SKM-1 (cell line): ENCODE data around the gene CCL21.
"Not testable (repeated sequence)": the region's sequence is repeated elsewhere in the genome, so short reads cannot be mapped to it uniquely, and the experiment has no call there.

Experiments used
- DNase-seq: peaks from one replicate; lab custom pipeline; 2025; ENCODE audit not compliant: unreplicated experiment; lab: John Stamatoyannopoulos, UW

The CCL21 gene

GRCh38 chr9:34710023-34710422 lies at the start of gene CCL21:
Gene CCL21 (minus strand): TSS chr9:34710136. CDS start chr9:34710066, 70 bp downstream.
- DNase-seq, result no peak

GRCh38 chr9:34759432-34760134 lies 49.6 kb upstream of the CCL21 start:
- DNase-seq, result no peak

GRCh38 chr9:34750320-34750719 lies 40.4 kb upstream of the CCL21 start:
- DNase-seq, result not testable (repeated sequence)

GRCh38 chr9:34746526-34746925 lies 36.6 kb upstream of the CCL21 start:
- DNase-seq, result no peak

GRCh38 chr9:34744295-34745221 lies 34.6 kb upstream of the CCL21 start:
- no peak for DNase-seq

GRCh38 chr9:34742710-34743109 lies 32.8 kb upstream of the CCL21 start:
- no peak for DNase-seq

- peak; percentile 21 for DNase-seq
Measured at GRCh38 chr9:34741628-34742027, 31.7 kb upstream of the CCL21 start.

GRCh38 chr9:34740176-34740575 lies 30.2 kb upstream of the CCL21 start:
- not testable (repeated sequence) for DNase-seq

GRCh38 chr9:34737677-34738260 lies 27.8 kb upstream of the CCL21 start:
- no peak for DNase-seq

- no peak for DNase-seq
Measured at GRCh38 chr9:34734720-34735119, 24.8 kb upstream of the CCL21 start.

- DNase-seq, result no peak
Measured at GRCh38 chr9:34732886-34733285, 22.9 kb upstream of the CCL21 start.

- DNase-seq, result no peak
Measured at GRCh38 chr9:34732478-34732877, 22.5 kb upstream of the CCL21 start.

GRCh38 chr9:34723141-34723540 lies 13.2 kb upstream of the CCL21 start:
- DNase-seq, result no peak

- not testable (repeated sequence) for DNase-seq
Measured at GRCh38 chr9:34719769-34720025, 9.8 kb upstream of the CCL21 start.

- DNase-seq, result no peak
Measured at GRCh38 chr9:34719021-34719768, 9.3 kb upstream of the CCL21 start.

GRCh38 chr9:34717996-34718614 lies 8.2 kb upstream of the CCL21 start:
- no peak for DNase-seq

GRCh38 chr9:34716711-34717110 lies 6.8 kb upstream of the CCL21 start:
- no peak for DNase-seq

GRCh38 chr9:34715639-34716215 lies 5.8 kb upstream of the CCL21 start:
- no peak for DNase-seq

GRCh38 chr9:34714007-34714406 lies 4.1 kb upstream of the CCL21 start:
- DNase-seq, result no peak

GRCh38 chr9:34712140-34712539 lies 2.2 kb upstream of the CCL21 start:
- no peak for DNase-seq
